ENCODE data around the gene SSB. TPM values are rescaled to one million over a fixed set of nuclear protein-coding genes. Genes with fewer than 3 reads are reported as not detected.
"Not testable (repeated sequence)": the region's sequence is repeated elsewhere in the genome, so short reads cannot be mapped to it uniquely, and the experiment has no call there.

The SSB gene
- total RNA-seq: 75.2 and 113 TPM in 2 replicates

GRCh38 chr2:169798718-169799592 lies at the start of gene SSB:
SSB (plus strand) TSS chr2:169798871; CDS start chr2:169800961, 2,090 bp downstream.
- peak; percentile 94 for DNase-seq

GRCh38 chr2:169752752-169753151 lies 45.9 kb upstream of the SSB start:
- DNase-seq: no peak

GRCh38 chr2:169755083-169755870 lies 43.4 kb upstream of the SSB start:
- DNase-seq: no peak

GRCh38 chr2:169756342-169756741 lies 42.3 kb upstream of the SSB start:
- no peak for DNase-seq

GRCh38 chr2:169757356-169757755 lies 41.3 kb upstream of the SSB start:
- no peak for DNase-seq

- no peak for DNase-seq
Observed at GRCh38 chr2:169757778-169758177, 40.9 kb upstream of the SSB start.

- DNase-seq: no peak
Observed at GRCh38 chr2:169759987-169760386, 38.7 kb upstream of the SSB start.

- DNase-seq: not testable (repeated sequence)
Observed at GRCh38 chr2:169760798-169761197, 37.9 kb upstream of the SSB start.

- no peak for DNase-seq
Observed at GRCh38 chr2:169761251-169761969, 37.3 kb upstream of the SSB start.

- DNase-seq: no peak
Observed at GRCh38 chr2:169761970-169762292, 36.7 kb upstream of the SSB start.

- no peak for DNase-seq
Observed at GRCh38 chr2:169765523-169765922, 33.1 kb upstream of the SSB start.

- DNase-seq: peak; percentile 82
Observed at GRCh38 chr2:169767243-169767888, 31.3 kb upstream of the SSB start.

GRCh38 chr2:169768262-169768995 lies 30.2 kb upstream of the SSB start:
- peak; percentile 19 for DNase-seq

GRCh38 chr2:169771021-169771420 lies 27.6 kb upstream of the SSB start:
- no peak for DNase-seq

GRCh38 chr2:169771612-169772011 lies 27.1 kb upstream of the SSB start:
- DNase-seq: no peak

GRCh38 chr2:169772651-169773050 lies 26.0 kb upstream of the SSB start:
- no peak for DNase-seq

- DNase-seq: no peak
Observed at GRCh38 chr2:169775354-169775753, 23.3 kb upstream of the SSB start.

- DNase-seq: no peak
Observed at GRCh38 chr2:169775765-169776164, 22.9 kb upstream of the SSB start.

GRCh38 chr2:169776252-169776761 lies 22.4 kb upstream of the SSB start:
- DNase-seq: no peak

GRCh38 chr2:169778446-169778845 lies 20.2 kb upstream of the SSB start:
- no peak for DNase-seq

GRCh38 chr2:169781249-169782013 lies 17.2 kb upstream of the SSB start:
- DNase-seq: no peak
